DMS 273 (cell line): ENCODE results near the gene ARHGEF39.
A peak's percentile ranks its signal among the peaks of the same experiment; 100 is the strongest.
"Not testable (repeated sequence)": the region's sequence is repeated elsewhere in the genome, so short reads cannot be mapped to it uniquely, and the experiment has no call there.

Experiments
- DNase-seq: peaks from one replicate; lab custom pipeline; 2025; ENCODE audit not compliant: unreplicated experiment; lab: John Stamatoyannopoulos, UW

Gene ARHGEF39

GRCh38 chr9:35653611-35654010 lies 11.4 kb downstream of the ARHGEF39 start:
- no peak for DNase-seq

- DNase-seq: no peak
Observed at GRCh38 chr9:35652829-35653209, 12.2 kb downstream of the ARHGEF39 start.

- no peak for DNase-seq
Observed at GRCh38 chr9:35651956-35652828, 12.8 kb downstream of the ARHGEF39 start.

- DNase-seq: no peak
Observed at GRCh38 chr9:35650341-35651158, 14.4 kb downstream of the ARHGEF39 start, which contains the start of gene SIT1. SIT1 (minus strand) TSS chr9:35650931; CDS start chr9:35650853, 78 bp downstream.

DNA sequence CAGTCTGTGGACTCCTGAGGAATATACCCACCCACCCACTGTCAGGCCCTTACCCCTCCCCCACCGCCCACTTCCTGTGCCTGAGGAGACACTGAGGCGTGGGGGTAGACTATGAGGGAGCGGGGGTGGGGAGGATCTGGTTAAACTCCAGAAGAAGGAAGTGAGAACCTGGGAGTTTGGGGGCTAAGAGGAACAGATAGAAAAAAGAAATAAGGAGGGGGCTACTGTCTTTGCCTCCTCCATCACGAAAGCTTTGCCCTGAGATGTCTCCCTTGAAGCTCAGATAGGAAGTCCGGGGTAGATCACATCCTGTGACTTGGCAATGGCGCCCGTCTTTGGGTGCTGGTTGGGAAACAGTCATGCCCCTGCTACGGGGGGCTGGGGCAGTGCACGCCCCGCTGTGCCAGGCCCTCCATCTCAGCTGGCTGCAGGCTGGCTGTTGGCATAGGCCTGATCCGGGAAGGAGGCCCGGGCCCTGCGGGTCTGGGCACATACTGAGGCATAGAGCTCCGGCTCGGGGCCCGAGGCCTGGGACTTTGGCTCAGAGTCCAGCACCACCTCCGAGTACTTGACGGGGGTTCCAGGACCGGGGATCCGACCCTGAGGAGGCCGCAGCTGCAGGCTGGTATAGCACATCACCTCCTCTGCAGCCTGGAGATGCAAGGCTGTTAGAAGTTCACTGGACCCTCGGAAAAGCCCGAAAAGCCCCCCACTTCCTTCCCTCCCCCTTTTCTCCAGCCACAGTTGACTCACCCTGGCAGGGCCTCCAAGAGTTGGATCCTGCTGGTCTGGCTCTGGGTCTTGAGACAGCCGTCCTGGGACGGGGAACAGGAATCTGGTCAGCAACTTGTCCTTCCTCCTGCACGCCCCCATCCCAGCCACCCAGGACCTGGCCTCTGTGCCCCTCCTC lies 15.3 kb downstream of the ARHGEF39 start:
- DNase-seq: no peak

DNA sequence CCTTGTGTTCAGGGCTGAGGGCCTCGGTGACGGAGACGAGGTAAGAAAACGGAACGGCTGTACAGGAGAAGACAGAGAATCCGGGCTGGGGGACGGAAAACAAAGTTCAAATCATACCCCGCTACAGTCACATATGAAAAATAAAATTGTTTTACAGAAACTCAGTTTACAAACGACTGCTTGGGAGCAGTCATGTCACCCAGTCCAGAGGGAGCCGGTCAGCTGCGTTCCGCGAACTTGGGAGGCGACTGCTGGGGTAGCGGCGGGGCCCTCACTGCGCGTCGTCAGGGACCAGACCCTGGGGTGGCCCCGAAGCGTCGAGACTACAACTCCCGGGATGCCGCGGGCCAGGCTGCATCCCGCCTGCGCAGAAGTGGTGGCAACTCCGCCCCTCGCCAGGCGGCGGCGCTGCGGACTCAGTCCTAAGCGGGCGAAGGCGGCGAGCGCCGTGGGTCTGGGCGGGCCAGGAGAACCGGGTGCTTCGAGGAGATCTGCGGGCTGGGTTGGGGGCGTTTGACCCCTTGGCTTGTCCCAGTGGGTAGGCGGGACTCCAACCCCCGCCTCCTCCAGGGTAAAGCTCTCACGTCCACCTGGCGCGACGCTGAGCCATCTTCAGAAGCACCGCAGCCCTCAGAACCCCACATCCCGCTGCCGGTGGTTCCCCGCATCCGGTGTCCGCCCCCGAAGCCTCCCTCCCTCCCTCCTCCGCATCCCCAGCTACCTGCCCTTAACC lies 18.3 kb downstream of the ARHGEF39 start:
- peak; percentile 96 for DNase-seq

- DNase-seq: no peak
Observed at GRCh38 chr9:35646153-35646532, 18.9 kb downstream of the ARHGEF39 start.

DNA sequence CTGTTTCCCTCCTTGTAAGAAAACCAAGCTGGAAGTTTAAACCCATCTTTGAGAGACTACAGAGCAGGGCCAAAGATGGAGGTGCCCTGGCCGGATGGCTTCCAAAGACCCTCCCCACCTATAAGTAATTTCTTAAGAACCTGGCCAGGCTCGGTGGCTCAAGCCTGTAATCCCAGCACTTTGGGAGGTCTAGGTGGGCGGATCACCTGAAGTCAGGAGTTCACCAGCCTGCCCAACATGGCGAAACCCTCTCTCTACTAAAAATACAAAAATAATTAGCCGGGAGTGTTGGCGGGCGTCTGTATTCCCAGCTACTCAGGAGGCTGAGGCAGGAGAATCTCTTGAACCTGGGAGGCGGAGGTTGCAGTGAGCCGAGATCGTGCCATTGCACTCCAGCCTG lies 19.3 kb downstream of the ARHGEF39 start:
- DNase-seq: not testable (repeated sequence)

DNA sequence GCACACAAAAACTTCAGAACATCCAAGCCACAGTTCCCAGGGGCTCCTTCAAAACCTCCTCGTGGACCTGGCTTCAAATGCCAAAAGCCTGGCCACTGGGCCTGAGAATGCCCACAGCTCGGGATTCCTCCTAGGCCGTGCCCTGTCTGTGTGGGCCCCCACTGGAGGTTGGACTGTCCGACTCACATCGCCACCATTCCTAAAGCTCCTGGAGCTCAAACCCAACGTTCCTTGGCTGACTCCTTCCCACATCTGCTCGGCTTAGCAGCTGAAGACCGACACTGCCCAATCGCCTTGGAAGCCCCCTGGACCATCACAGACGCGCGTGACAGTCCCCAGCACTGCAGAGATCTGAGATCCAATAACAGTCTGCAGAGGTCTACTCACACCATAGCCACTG lies 21.9 kb downstream of the ARHGEF39 start:
- no peak for DNase-seq

- DNase-seq: not testable (repeated sequence)
Observed at GRCh38 chr9:35641478-35641877, 23.5 kb downstream of the ARHGEF39 start.

GRCh38 chr9:35640431-35640830 lies 24.6 kb downstream of the ARHGEF39 start:
- DNase-seq: not testable (repeated sequence)

DNA sequence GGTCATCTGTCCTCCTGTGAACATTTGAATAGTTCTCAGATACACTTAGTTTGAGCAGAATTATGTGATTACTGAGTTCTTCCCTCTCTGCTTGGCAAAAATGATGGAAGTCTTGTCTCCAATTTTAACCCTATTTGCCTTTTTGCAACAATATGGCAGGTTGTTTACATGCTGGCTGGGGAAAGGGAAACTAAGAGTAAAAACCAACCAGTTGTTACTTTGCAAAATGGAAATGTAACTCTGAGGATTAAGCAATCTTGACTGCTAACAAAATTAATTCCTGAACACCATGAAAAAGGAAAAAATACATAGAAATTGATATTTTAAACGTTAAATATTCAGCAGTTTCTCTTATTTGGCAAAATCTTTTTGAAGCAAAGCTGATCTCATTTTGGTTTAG lies 25.4 kb downstream of the ARHGEF39 start:
- DNase-seq: no peak

- not testable (repeated sequence) for DNase-seq
Observed at GRCh38 chr9:35639225-35639624, 25.8 kb downstream of the ARHGEF39 start.

DNA sequence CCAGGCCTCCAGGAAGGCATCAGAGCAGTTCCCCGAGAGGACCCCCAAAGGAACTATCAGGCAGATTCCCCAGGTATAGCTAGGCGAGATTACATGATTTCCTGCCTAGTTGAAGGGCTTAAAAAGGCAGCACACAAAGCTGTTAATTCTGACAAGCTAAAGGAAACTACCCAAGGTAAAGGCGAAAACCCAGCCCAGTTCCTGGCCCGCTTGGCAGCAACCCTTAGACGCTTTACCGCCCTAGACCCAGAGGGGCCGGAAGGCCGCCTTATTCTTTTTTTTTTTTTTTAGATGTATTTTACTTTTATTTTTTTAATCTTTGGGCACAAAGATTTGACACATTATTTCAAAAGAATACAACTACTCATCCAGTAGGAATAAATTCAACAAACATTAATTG lies 26.2 kb downstream of the ARHGEF39 start:
- not testable (repeated sequence) for DNase-seq

DNA sequence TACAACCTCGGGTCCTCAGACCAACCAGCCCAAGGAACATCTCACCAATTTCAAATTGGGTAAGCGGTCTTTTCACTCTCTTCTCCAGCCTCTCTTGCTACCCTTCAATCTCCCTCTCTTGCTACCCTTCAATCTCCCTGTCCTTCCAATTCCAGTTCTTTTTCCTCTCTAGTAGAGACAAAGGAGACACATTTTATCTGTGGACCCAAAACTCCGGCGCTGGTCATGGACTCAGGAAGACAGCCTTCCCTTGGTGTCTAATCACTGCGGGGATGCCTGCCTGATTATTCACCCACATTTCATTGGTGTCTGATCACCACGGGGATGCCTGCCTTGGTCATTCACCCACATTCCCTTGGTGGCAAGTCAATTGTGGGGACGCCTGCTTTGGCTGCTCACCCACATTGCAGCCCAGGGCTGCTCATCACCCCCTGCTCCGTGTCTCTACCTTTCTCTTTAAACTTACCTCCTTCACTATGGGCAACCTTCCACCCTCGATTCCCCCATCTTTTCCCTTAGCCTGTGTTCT lies 27.5 kb downstream of the ARHGEF39 start:
- DNase-seq: not testable (repeated sequence)

GRCh38 chr9:35636877-35637246 lies 28.1 kb downstream of the ARHGEF39 start:
- DNase-seq: not testable (repeated sequence)

DNA sequence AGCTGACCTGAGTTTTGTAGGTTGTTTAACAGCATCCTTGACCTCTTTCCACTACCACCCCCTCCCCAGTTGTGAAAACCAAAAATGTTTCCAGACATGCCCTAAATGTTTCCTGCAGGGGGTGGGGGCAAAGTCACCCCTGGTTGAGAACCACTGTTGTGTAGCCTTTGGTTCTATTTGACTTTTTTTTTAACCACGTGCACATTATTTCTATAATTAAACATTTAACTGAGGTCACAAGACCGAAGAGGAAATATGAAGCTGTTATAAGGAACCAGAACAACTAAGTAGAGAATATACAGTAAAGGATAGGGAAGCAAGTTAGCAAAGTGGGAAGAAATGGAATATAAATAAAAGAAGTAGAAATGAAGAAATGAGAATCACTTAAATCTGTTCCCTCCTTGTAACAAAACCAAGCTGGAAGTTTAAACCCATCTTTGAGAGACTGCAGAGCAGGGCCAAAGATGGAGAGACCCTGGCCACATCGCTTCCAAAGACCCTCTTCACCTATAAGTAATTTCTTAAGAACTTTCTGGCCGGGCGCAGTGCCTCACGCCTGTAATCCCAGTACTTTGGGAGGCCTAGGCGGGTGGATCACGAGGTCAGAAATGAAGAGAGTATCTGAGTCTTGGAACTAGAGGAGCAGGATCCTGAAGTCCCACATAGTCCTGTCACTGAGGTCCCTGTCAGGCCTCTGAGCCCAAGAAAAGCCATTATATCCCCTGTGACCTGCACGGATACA lies 28.7 kb downstream of the ARHGEF39 start:
- no peak for DNase-seq

- DNase-seq: no peak
Observed at GRCh38 chr9:35635730-35636129, 29.3 kb downstream of the ARHGEF39 start.

DNA sequence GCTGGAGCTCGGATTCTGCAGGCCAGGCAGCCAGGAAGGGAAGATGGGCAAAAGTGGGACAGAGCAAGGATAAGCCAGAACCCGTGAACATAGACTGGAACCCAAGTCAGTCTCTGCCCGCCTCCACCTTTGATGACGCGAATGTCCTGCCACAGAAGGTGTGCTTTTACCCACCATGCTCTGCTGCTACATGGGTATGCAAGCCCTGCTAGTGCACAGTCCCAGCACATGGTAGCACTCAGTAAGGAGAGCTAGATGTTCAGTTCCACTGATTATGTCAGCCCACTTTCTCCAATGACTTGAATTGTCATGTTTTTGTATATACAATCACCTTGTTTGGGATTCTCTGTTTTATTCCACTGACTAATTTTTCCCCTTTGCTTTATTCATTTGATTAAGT lies 35.4 kb downstream of the ARHGEF39 start:
- no peak for DNase-seq
